Uterus (tissue), 2 donors: ENCODE results near the gene SUPT20H.

Experiments
- POLR2A ChIP-seq, 2 donors: fragments of 450-650 bp; IDR thresholded peaks; one replicate each; pipeline ENCODE4 v1.6.1; 2016; ENCODE audit warnings: antibody characterized with exemption in 2 of 2, mild to moderate bottlenecking in 1 of 2, moderate library complexity in 1 of 2
- TF ChIP-seq, protein P1 (sequence below), 4 experiments: fragments of 200-600 bp in 2 of 4; fragments of 450-650 bp in 2 of 4; sonication (generic) in 2 of 4; IDR thresholded peaks; one replicate each; pipeline ENCODE4 v1.5.1; 2016 to 2019; ENCODE audit warnings: antibody characterized with exemption in 4 of 4, mild to moderate bottlenecking in 2 of 4, moderate library complexity in 1 of 4

GRCh38 chr13:37014609-37015008 is 44.9 kb downstream of the SUPT20H start:
- TF ChIP-seq, protein P1, sequence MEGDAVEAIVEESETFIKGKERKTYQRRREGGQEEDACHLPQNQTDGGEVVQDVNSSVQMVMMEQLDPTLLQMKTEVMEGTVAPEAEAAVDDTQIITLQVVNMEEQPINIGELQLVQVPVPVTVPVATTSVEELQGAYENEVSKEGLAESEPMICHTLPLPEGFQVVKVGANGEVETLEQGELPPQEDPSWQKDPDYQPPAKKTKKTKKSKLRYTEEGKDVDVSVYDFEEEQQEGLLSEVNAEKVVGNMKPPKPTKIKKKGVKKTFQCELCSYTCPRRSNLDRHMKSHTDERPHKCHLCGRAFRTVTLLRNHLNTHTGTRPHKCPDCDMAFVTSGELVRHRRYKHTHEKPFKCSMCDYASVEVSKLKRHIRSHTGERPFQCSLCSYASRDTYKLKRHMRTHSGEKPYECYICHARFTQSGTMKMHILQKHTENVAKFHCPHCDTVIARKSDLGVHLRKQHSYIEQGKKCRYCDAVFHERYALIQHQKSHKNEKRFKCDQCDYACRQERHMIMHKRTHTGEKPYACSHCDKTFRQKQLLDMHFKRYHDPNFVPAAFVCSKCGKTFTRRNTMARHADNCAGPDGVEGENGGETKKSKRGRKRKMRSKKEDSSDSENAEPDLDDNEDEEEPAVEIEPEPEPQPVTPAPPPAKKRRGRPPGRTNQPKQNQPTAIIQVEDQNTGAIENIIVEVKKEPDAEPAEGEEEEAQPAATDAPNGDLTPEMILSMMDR (IDR thresholded peaks at IDR 0.05) = no peak
- no peak for TF ChIP-seq POLR2A (IDR thresholded peaks at IDR 0.05)
